Colonic mucosa (tissue), 4 donors: ENCODE results near the gene NDUFS3. TPM values are rescaled to one million over a fixed set of nuclear protein-coding genes. Genes with fewer than 3 reads are reported as not detected.
"Not testable (repeated sequence)": the region's sequence is repeated elsewhere in the genome, so short reads cannot be mapped to it uniquely, and the experiment has no call there.

Experiments used
- DNase-seq: peaks from one replicate; pipeline ENCODE4 v3.0.0-alpha.2; 2020
- H3K27ac ChIP-seq: fragments of 200-600 bp; one replicate; pipeline ENCODE4 v1.8.0; 2021
- H3K27me3 ChIP-seq: fragments of 200-600 bp; one replicate; pipeline ENCODE4 v1.8.0; 2021
- H3K36me3 ChIP-seq: fragments of 200-600 bp; one replicate; pipeline ENCODE4 v1.8.0; 2021
- H3K4me1 ChIP-seq: fragments of 200-600 bp; one replicate; pipeline ENCODE4 v1.8.0; 2021; ENCODE audit warnings: mild to moderate bottlenecking
- H3K4me3 ChIP-seq: fragments of 200-600 bp; one replicate; pipeline ENCODE4 v1.8.0; 2021
- H3K9ac ChIP-seq, 2 donors: one replicate each; pipeline ENCODE4 v1.7.0; 2013; ENCODE audit warnings: control low read depth in 2 of 2, low read depth in 2 of 2, low read length in 2 of 2
- H3K9me3 ChIP-seq: fragments of 200-600 bp; one replicate; pipeline ENCODE4 v1.8.0; 2021
- intact Hi-C: fragments of 100-400 bp; cut with DNase I; formaldehyde crosslinking; loops from one replicate; pipeline ENCODE4 v1.14.1; 2022
- total RNA-seq, 2 donors: library from RNA; stranded (reverse); fragmentation: NEBNext Ultra II Directional in 1 of 2; extraction: Animal tissue kit (Norgen Biotek cat#: 25700) in 1 of 2; gene quantifications; one replicate each; pipeline ENCODE4 v1.2.1, GENCODE V29; 2021
- TF ChIP-seq, protein P1 (sequence below): fragments of 200-600 bp; IDR thresholded peaks from one replicate; pipeline ENCODE4 v1.8.0; 2022; ENCODE audit warnings: antibody characterized with exemption, mild to moderate bottlenecking
- donor health status: healthy.
- donor health status: DM: no; HTN: no; CAD: no.
- donor health status: DM: no; HTN: no; CAD: no.

Gene NDUFS3
- total RNA-seq, 2 donors from 2014 or later, result 228 to 266 TPM

- H3K27ac ChIP-seq, result peak within 1 kb of the TSS; percentile 95
- intact Hi-C loops, result no loop called here
- TF ChIP-seq, protein P1, sequence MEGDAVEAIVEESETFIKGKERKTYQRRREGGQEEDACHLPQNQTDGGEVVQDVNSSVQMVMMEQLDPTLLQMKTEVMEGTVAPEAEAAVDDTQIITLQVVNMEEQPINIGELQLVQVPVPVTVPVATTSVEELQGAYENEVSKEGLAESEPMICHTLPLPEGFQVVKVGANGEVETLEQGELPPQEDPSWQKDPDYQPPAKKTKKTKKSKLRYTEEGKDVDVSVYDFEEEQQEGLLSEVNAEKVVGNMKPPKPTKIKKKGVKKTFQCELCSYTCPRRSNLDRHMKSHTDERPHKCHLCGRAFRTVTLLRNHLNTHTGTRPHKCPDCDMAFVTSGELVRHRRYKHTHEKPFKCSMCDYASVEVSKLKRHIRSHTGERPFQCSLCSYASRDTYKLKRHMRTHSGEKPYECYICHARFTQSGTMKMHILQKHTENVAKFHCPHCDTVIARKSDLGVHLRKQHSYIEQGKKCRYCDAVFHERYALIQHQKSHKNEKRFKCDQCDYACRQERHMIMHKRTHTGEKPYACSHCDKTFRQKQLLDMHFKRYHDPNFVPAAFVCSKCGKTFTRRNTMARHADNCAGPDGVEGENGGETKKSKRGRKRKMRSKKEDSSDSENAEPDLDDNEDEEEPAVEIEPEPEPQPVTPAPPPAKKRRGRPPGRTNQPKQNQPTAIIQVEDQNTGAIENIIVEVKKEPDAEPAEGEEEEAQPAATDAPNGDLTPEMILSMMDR, result peak; percentile 81
- H3K4me3 ChIP-seq, result peak within 1 kb of the TSS; percentile 90
- H3K27me3 ChIP-seq, result no peaks in the 10 kb centered on the region
- no peaks in the 10 kb centered on the region for H3K9me3 ChIP-seq
- no peaks in the 10 kb centered on the region for H3K36me3 ChIP-seq
- peak; percentile 92 for DNase-seq
- H3K4me1 ChIP-seq, result no peaks in the 10 kb centered on the region
- H3K9ac ChIP-seq, result peak within 1 kb of the TSS; percentile 86 to 96
These were observed 26.1 kb upstream of the NDUFS3 start, which contains the start of gene CELF1 for GRCh38 chr11:47552566-47553405. CELF1 (minus strand) TSS chr11:47553132; CDS start chr11:47499523, 53,609 bp downstream.

- no peak for DNase-seq
- Histone ChIP-seq H3K27me3 (no peaks in the 10 kb centered on the region), H3K4me3 (peak overlapping the region; percentile 90), H3K36me3 (no peaks in the 10 kb centered on the region), H3K9me3 (no peaks in the 10 kb centered on the region), H3K27ac (peak overlapping the region; percentile 95), H3K9ac (peak overlapping the region; percentile 75 to 86), H3K4me1 (no peaks in the 10 kb centered on the region)
- TF ChIP-seq, protein P1, result no peak
- intact Hi-C loops, result no loop called here
These were observed 25.5 kb upstream of the NDUFS3 start for GRCh38 chr11:47553406-47553743.

- H3K27ac ChIP-seq, H3K9ac ChIP-seq, H3K27me3 ChIP-seq, intact Hi-C loops, DNase-seq, H3K36me3 ChIP-seq, H3K4me1 ChIP-seq, H3K9me3 ChIP-seq, H3K4me3 ChIP-seq: not testable (repeated sequence)
These were observed 21.9 kb upstream of the NDUFS3 start for GRCh38 chr11:47557004-47557403.

DNA sequence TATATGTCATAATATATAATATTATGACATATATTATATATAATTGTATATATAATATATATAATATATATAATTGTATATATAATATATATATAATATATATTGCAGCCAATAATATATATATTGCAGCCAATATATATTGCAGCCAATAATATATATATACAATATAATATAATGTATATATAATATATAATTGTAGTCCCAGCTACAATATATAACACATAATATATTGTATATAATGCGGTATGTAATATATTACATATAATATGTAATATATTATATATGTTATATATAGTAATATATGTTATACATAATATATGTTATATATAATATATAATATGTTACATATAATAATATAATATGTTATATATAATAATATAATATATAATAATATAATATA is 20.2 kb upstream of the NDUFS3 start:
- H3K9ac ChIP-seq, result no peak overlapping the region
- H3K4me1 ChIP-seq, result no peaks in the 10 kb centered on the region
- no peak overlapping the region for H3K27ac ChIP-seq
- no peak overlapping the region for H3K4me3 ChIP-seq
- intact Hi-C loops, result no loop called here
- DNase-seq, result no peak
- no peaks in the 10 kb centered on the region for H3K27me3 ChIP-seq
- TF ChIP-seq, protein P1, result no peak
- H3K9me3 ChIP-seq, result no peaks in the 10 kb centered on the region
- H3K36me3 ChIP-seq, result no peaks in the 10 kb centered on the region

- TF ChIP-seq, protein P1, result no peak
- intact Hi-C loops, result no loop called here
- no peaks in the 10 kb centered on the region for H3K36me3 ChIP-seq
- H3K9ac ChIP-seq, result no peak overlapping the region
- H3K4me3 ChIP-seq, result no peak overlapping the region
- no peak overlapping the region for H3K27ac ChIP-seq
- no peaks in the 10 kb centered on the region for H3K27me3 ChIP-seq
- H3K9me3 ChIP-seq, result no peaks in the 10 kb centered on the region
- peaks cover 4% of the 10 kb centered on the region for H3K4me1 ChIP-seq
- DNase-seq, result no peak
These were observed 18.4 kb upstream of the NDUFS3 start for GRCh38 chr11:47560426-47560825.

- H3K36me3 ChIP-seq, H3K4me1 ChIP-seq, DNase-seq, H3K4me3 ChIP-seq, H3K9me3 ChIP-seq, H3K9ac ChIP-seq, intact Hi-C loops, H3K27ac ChIP-seq, H3K27me3 ChIP-seq: not testable (repeated sequence)
These were observed 16.5 kb upstream of the NDUFS3 start for GRCh38 chr11:47562393-47562792.

DNA sequence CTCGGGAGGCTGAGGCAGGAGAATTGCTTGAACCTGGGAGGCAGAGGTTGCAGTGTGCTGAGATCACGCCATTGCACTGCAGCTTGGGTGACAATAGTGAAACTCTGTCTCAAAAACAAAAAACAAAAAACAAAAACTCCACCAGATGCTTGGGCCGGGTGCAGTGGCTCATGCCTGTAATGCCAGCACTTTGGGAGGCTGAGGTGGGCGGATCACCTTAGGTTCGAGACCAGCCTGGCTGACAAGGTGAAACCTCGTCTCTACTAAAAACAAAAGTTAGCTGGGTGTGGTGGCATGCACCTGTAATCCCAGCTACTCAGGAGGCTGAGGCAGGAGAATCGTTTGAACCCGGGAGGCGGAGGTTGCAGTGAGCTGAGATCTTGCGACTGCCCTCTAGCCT is 14.5 kb upstream of the NDUFS3 start:
- intact Hi-C loops, H3K27me3 ChIP-seq, H3K36me3 ChIP-seq, H3K9ac ChIP-seq, H3K4me3 ChIP-seq, H3K4me1 ChIP-seq, H3K9me3 ChIP-seq, H3K27ac ChIP-seq, DNase-seq: not testable (repeated sequence)
